ENCODE data around the gene SLC35F1. TPM values are rescaled to one million over a fixed set of nuclear protein-coding genes. Genes with fewer than 3 reads are reported as not detected.

The SLC35F1 gene
- total and polyA plus RNA-seq, 9 donors, result 0.08 to 2.5 (median 0.24) TPM; not detected in 1

DNA sequence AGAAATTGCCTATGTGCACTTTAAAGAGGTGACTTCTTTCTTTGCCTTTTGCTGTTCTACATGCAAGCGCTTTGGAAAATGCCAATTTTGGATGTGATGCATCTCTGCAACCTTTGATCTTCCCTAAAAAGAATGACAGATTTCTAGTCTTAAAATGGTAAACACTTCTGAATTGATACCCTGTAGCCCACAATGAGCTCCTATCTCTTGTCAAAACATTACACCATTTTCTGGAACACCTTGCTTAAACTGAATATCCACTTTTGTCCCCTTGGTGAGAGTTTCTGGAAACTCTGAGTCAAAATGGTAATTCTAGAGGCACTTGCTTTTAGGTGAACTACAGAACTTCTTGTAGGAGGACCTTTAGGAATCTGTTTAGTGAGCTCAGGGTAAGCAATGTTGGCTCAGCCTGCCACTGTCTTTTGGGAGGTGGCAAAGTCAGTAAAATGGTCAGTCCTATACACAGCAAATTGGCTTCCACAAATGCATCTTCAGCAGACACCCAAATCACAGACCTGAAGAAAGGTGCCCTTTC is 216.5 kb downstream of the SLC35F1 start:
- 92 to 97% (median 96%) methylated on average over 1 of the region's 1 CpG for WGBS, 3 donors
- no peak for DNase-seq
- H3K27me3 ChIP-seq, result no peaks in the 10 kb centered on the region
- H3K27ac ChIP-seq, result no peak overlapping the region
- intact Hi-C loops (cut with DNase I), result no loop called here
- TF ChIP-seq POLR2A (IDR thresholded peaks at IDR 0.05) (no peak), EP300 (IDR thresholded peaks at IDR 0.05) (no peak)
- TF ChIP-seq, protein P1, sequence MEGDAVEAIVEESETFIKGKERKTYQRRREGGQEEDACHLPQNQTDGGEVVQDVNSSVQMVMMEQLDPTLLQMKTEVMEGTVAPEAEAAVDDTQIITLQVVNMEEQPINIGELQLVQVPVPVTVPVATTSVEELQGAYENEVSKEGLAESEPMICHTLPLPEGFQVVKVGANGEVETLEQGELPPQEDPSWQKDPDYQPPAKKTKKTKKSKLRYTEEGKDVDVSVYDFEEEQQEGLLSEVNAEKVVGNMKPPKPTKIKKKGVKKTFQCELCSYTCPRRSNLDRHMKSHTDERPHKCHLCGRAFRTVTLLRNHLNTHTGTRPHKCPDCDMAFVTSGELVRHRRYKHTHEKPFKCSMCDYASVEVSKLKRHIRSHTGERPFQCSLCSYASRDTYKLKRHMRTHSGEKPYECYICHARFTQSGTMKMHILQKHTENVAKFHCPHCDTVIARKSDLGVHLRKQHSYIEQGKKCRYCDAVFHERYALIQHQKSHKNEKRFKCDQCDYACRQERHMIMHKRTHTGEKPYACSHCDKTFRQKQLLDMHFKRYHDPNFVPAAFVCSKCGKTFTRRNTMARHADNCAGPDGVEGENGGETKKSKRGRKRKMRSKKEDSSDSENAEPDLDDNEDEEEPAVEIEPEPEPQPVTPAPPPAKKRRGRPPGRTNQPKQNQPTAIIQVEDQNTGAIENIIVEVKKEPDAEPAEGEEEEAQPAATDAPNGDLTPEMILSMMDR (IDR thresholded peaks at IDR 0.05), result no peak
- H3K4me3 ChIP-seq, result no peak overlapping the region
- no peaks in the 10 kb centered on the region for H3K4me1 ChIP-seq (ENCODE audit: insufficient read depth)
- H3K36me3 ChIP-seq, result no peaks in the 10 kb centered on the region
- no peaks in the 10 kb centered on the region for H3K9me3 ChIP-seq

- Histone ChIP-seq H3K27ac (no peak overlapping the region), H3K9me3 (no peaks in the 10 kb centered on the region), H3K27me3 (no peaks in the 10 kb centered on the region), H3K4me3 (no peak overlapping the region), H3K36me3 (no peaks in the 10 kb centered on the region), H3K4me1 (ENCODE audit: insufficient read depth) (no peaks in the 10 kb centered on the region)
- intact Hi-C loops (cut with DNase I), result no loop called here
- 50 to 65% (median 51%) methylated on average over 2 of the region's 2 CpGs for WGBS, 3 donors
- TF ChIP-seq POLR2A (IDR thresholded peaks at IDR 0.05), result no peak
- no peak for TF ChIP-seq EP300 (IDR thresholded peaks at IDR 0.05)
- TF ChIP-seq, protein P1 (IDR thresholded peaks at IDR 0.05), result no peak
- no peak for DNase-seq
Observed at GRCh38 chr6:118124851-118125250, 217.8 kb downstream of the SLC35F1 start.

GRCh38 chr6:118128755-118129154 is 221.7 kb downstream of the SLC35F1 start:
- DNase-seq, result no peak
- Histone ChIP-seq H3K27me3 (no peaks in the 10 kb centered on the region), H3K9me3 (no peaks in the 10 kb centered on the region), H3K27ac (no peak overlapping the region), H3K4me1 (ENCODE audit: insufficient read depth) (no peaks in the 10 kb centered on the region), H3K4me3 (no peak overlapping the region), H3K36me3 (no peaks in the 10 kb centered on the region)
- TF ChIP-seq, protein P1 (IDR thresholded peaks at IDR 0.05), result no peak
- TF ChIP-seq EP300 (IDR thresholded peaks at IDR 0.05), result no peak
- TF ChIP-seq POLR2A (IDR thresholded peaks at IDR 0.05), result no peak
- intact Hi-C loops (cut with DNase I), result no loop called here

- 22 to 35% (median 34%) methylated on average over 2 of the region's 2 CpGs for WGBS, 3 donors
- Histone ChIP-seq H3K4me1 (ENCODE audit: insufficient read depth) (no peaks in the 10 kb centered on the region), H3K36me3 (no peaks in the 10 kb centered on the region), H3K27ac (no peak overlapping the region), H3K9me3 (no peaks in the 10 kb centered on the region), H3K4me3 (no peak overlapping the region), H3K27me3 (no peaks in the 10 kb centered on the region)
- intact Hi-C loops (cut with DNase I), result no loop called here
- TF ChIP-seq, protein P1 (IDR thresholded peaks at IDR 0.05), result no peak
- no peak for TF ChIP-seq POLR2A (IDR thresholded peaks at IDR 0.05)
- no peak for TF ChIP-seq EP300 (IDR thresholded peaks at IDR 0.05)
- DNase-seq, result no peak
Observed at GRCh38 chr6:118134206-118134605, 227.1 kb downstream of the SLC35F1 start.
